ENCODE results near the gene RIMKLB. TPM values are rescaled to one million over a fixed set of nuclear protein-coding genes. Genes with fewer than 3 reads are reported as not detected.
"Not testable (repeated sequence)": the region's sequence is repeated elsewhere in the genome, so short reads cannot be mapped to it uniquely, and the experiment has no call there.

RIMKLB gene
- total and polyA plus RNA-seq, 2 of the 4 experiments (the other 2 are of a cell fraction): 12.5 to 18.8 TPM

DNA sequence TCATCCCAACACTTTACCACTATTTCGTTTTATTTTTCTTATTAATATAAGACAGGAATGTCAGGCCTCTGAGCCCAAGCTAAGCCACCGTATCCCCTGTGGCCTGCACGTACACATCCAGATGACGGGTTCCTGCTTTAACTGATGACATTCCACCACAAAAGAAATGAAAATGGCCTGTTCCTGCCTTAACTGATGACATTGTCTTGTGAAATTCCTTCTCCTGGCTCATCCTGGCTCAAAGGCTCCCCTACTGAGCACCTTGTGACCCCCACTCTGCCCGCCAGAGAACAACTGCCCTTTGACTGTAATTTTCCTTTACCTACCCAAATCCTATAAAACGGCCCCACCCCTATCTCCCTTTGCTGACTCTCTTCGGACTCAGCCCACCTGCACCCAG lies 112.3 kb downstream of the RIMKLB start:
- dilution Hi-C loops (cut with HindIII; ENCODE audit: low sequenced_read_pairs, unreplicated experiment); H2BK120ac ChIP-seq (ENCODE audit: low read depth, low read length); H3K4me3 ChIP-seq (ENCODE audit: insufficient read depth, low read depth, low read length); DNase-seq; H3K18ac ChIP-seq (ENCODE audit: low read depth, low read length); H3K9me1 ChIP-seq (ENCODE audit: insufficient read depth, low read length); H3K27ac ChIP-seq (ENCODE audit: insufficient read depth, low read length); H4K20me1 ChIP-seq (ENCODE audit: insufficient read depth, low read length); H3K4ac ChIP-seq (ENCODE audit: low read depth, low read length); H3K36me3 ChIP-seq (ENCODE audit: control insufficient read depth, insufficient read depth, low read length); H2AK5ac ChIP-seq (ENCODE audit: low read depth, low read length); H4K5ac ChIP-seq (ENCODE audit: low read depth, low read length); H3K4me2 ChIP-seq (ENCODE audit: low read depth, low read length); ATAC-seq (ENCODE audit: low read depth); H4K91ac ChIP-seq (ENCODE audit: insufficient read depth, low read depth, low read length); H3K14ac ChIP-seq (replicated peaks; ENCODE audit: low read depth, low read length); in situ Hi-C loops (cut with MboI; ENCODE audit: low sequenced_read_pairs); H3K4me1 ChIP-seq (ENCODE audit: control insufficient read depth, insufficient read depth, low read length); H4K8ac ChIP-seq (ENCODE audit: low read depth in 2 of 2, low read length in 2 of 2); H3K56ac ChIP-seq (ENCODE audit: extremely low read depth, insufficient read depth, low read length); POLR2A ChIA-PET (ENCODE audit: unreplicated experiment); H2BK5ac ChIP-seq (ENCODE audit: low read depth, low read length, poor library complexity, severe bottlenecking); H3K9ac ChIP-seq (ENCODE audit: low read depth, low read length); H2AK9ac ChIP-seq (replicated peaks; ENCODE audit: low read depth, low read length, poor library complexity); intact Hi-C loops (cut with micrococcal nuclease); H2BK20ac ChIP-seq (ENCODE audit: low read depth, low read length); H2BK15ac ChIP-seq (ENCODE audit: low read depth, low read length); H3K27me3 ChIP-seq (ENCODE audit: control insufficient read depth, insufficient read depth, low read length); H2AFZ ChIP-seq (replicated peaks; ENCODE audit: low read length, poor library complexity); H3K9me3 ChIP-seq (ENCODE audit: control insufficient read depth, insufficient read depth, low read length); H3K79me1 ChIP-seq (ENCODE audit: low read depth in 1 of 2, low read length in 2 of 2); BruUV-seq (replicated peaks); H3K23ac ChIP-seq (ENCODE audit: low read depth, low read length): not testable (repeated sequence)
- WGBS, 2 experiments (ENCODE audit: extremely low coverage in 2 of 2, insufficient read length in 1 of 2): 59 to 100% methylated on average over 1 to 3 of the region's 7 CpGs
- CTCF ChIA-PET: interaction anchor here (0.6 kb wide), 1 partner anchor 12 kb away, joined by 4 read pairs; no protein-coding TSS in a partner anchor
